ENCODE measurements around the gene FLVCR1. TPM values are rescaled to one million over a fixed set of nuclear protein-coding genes. Genes with fewer than 3 reads are reported as not detected.

Gene FLVCR1
- total RNA-seq, 1 experiment from 2014 or later: 32.8 TPM

DNA sequence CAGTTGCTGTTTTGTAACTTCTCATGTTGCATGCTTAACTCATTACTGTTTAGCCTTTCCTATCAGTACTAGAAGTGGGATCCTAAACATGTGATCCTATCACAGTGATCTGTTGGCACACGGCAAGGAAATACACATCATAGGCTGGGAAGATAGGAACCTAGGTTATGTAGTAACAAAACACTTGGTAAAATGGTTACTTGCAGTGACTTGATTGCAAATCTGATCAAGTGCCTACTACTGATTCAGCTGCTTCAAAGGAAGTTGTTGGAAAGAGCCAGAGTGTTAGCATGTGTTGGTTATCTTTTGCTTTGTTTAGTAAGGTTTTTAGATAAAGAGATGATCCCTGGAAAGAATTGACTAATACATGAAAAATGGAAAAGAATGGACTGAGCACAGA lies 83.4 kb downstream of the FLVCR1 start:
- H3K4me3 ChIP-seq (ENCODE audit: low read length): no peak overlapping the region
- no peaks in the 10 kb centered on the region for H4K20me1 ChIP-seq (ENCODE audit: insufficient read depth, low read depth, low read length)
- no peak for DNase-seq
- no peak overlapping the region for H2AFZ ChIP-seq (ENCODE audit: low read length)
- peaks cover 17% of the 10 kb centered on the region for H3K4me1 ChIP-seq (ENCODE audit: low read length)
- no peaks in the 10 kb centered on the region for H3K27me3 ChIP-seq (ENCODE audit: low read length)
- H3K9me3 ChIP-seq (ENCODE audit: low read length): no peaks in the 10 kb centered on the region
- no peaks in the 10 kb centered on the region for H3K36me3 ChIP-seq (ENCODE audit: insufficient read depth, low read length)
- no peaks in the 10 kb centered on the region for H3K79me2 ChIP-seq (ENCODE audit: low read length)
- no peak overlapping the region for H3K4me2 ChIP-seq (ENCODE audit: low read depth, low read length, poor library complexity, severe bottlenecking)
- H3K9me2 ChIP-seq (replicated peaks; ENCODE audit: insufficient read depth, low read length): no peaks in the 10 kb centered on the region
- no peak overlapping the region for H3K9ac ChIP-seq (ENCODE audit: low read length)
- H3K27ac ChIP-seq (ENCODE audit: low read length): no peak overlapping the region

DNA sequence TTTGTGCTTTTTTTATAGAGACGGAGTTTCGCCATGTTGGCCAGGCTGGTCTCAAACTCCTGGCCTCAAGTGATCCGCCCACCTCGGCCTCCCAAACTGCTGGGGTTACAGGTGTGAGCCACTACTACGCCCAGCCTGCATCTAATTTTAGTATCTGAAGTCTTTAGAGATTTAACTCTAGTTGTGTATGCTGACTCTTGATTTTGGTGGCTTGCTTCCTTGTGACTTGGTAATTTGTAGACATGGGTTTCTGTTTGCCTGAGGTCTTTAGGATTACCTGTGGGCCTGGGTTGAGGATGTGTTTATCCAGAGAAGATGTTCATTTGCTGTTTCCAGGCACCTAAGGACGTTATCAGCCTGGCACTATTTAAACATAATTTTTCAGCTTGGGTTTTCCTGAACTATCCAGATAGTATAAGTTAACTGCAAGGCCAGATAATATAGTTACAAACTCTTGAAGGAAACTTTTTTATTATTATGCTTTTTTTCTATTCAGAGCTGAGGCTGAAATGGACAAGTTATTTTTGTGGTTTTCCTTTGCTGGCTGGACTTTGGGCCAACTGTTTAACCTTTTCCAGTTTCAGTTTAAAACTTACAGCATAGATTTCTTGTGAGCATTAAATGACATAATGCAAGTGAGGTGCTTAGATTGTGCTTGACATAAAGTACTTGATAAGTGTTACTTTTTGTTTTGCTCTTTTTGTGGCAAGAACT lies 84.8 kb downstream of the FLVCR1 start:
- DNase-seq: no peak
- H4K20me1 ChIP-seq (ENCODE audit: insufficient read depth, low read depth, low read length): no peaks in the 10 kb centered on the region
- no peak overlapping the region for H3K9ac ChIP-seq (ENCODE audit: low read length)
- no peak overlapping the region for H3K4me3 ChIP-seq (ENCODE audit: low read length)
- no peaks in the 10 kb centered on the region for H3K9me2 ChIP-seq (replicated peaks; ENCODE audit: insufficient read depth, low read length)
- H2AFZ ChIP-seq (ENCODE audit: low read length): no peak overlapping the region
- no peak overlapping the region for H3K27ac ChIP-seq (ENCODE audit: low read length)
- no peaks in the 10 kb centered on the region for H3K79me2 ChIP-seq (ENCODE audit: low read length)
- H3K27me3 ChIP-seq (ENCODE audit: low read length): no peaks in the 10 kb centered on the region
- peaks cover 25% of the 10 kb centered on the region for H3K4me1 ChIP-seq (ENCODE audit: low read length)
- H3K4me2 ChIP-seq (ENCODE audit: low read depth, low read length, poor library complexity, severe bottlenecking): no peak overlapping the region
- no peaks in the 10 kb centered on the region for H3K9me3 ChIP-seq (ENCODE audit: low read length)
- H3K36me3 ChIP-seq (ENCODE audit: insufficient read depth, low read length): no peaks in the 10 kb centered on the region

DNA sequence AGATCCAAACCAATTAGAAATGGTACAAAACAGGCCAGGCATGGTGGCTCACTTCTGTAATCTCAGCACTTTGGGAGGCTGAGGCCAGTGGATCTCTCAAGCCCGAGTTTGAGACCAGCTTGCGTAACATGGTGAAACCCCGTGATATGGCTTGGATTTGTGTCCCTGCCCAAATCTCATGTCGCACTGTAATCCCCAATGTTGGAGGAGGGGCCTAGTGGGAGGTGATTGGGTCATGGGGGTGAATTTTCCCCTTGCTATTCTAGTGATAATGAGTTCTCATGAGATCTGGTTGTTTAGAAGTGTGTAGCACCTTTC lies 85.3 kb downstream of the FLVCR1 start:
- Histone ChIP-seq H3K9ac (ENCODE audit: low read length) (no peak overlapping the region), H3K27ac (ENCODE audit: low read length) (no peak overlapping the region), H3K4me3 (ENCODE audit: low read length) (no peak overlapping the region), H3K4me1 (ENCODE audit: low read length) (peaks cover 25% of the 10 kb centered on the region), H3K9me2 (replicated peaks; ENCODE audit: insufficient read depth, low read length) (no peaks in the 10 kb centered on the region), H3K27me3 (ENCODE audit: low read length) (no peaks in the 10 kb centered on the region), H4K20me1 (ENCODE audit: insufficient read depth, low read depth, low read length) (no peaks in the 10 kb centered on the region), H3K36me3 (ENCODE audit: insufficient read depth, low read length) (no peaks in the 10 kb centered on the region), H3K9me3 (ENCODE audit: low read length) (no peaks in the 10 kb centered on the region), H3K4me2 (ENCODE audit: low read depth, low read length, poor library complexity, severe bottlenecking) (no peak overlapping the region), H2AFZ (ENCODE audit: low read length) (no peak overlapping the region), H3K79me2 (ENCODE audit: low read length) (no peaks in the 10 kb centered on the region)
- DNase-seq: no peak

DNA sequence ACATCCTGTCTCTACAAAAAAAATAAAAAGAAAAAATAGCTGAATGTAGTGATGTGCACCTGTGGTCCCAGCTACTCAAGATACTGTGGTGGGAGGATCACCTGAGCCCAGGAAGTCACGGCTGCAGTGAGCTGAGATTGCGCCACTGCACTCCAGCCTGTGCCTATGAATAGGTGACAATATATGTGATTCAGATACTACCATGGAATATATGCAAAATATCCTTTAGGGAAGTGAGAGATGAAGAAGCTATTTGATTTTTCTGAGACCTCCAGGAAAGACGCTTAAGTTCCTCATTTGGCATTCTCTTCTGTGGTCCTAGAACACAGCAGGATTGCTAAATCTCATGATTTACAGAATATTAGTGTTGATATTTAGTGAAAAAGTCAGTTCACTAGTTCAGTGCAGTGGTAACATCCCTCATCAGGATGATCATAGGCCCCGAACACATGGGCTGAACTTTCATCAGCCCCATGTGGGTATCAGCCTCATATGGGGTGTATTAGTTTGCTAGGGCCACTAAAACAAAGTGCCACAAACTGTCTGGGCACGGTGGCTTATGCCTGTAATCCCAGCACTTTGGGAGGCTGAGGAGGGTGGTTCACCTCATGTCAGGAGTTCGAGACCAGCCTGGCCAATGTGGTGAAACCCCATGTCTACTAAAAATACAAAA lies 86.3 kb downstream of the FLVCR1 start:
- Histone ChIP-seq H3K9me2 (replicated peaks; ENCODE audit: insufficient read depth, low read length) (no peaks in the 10 kb centered on the region), H2AFZ (ENCODE audit: low read length) (no peak overlapping the region), H3K27ac (ENCODE audit: low read length) (no peak overlapping the region), H3K9me3 (ENCODE audit: low read length) (no peaks in the 10 kb centered on the region), H3K27me3 (ENCODE audit: low read length) (no peaks in the 10 kb centered on the region), H3K4me2 (ENCODE audit: low read depth, low read length, poor library complexity, severe bottlenecking) (peak overlapping the region; percentile 27), H4K20me1 (ENCODE audit: insufficient read depth, low read depth, low read length) (no peaks in the 10 kb centered on the region), H3K9ac (ENCODE audit: low read length) (no peak overlapping the region), H3K4me3 (ENCODE audit: low read length) (no peak overlapping the region), H3K36me3 (ENCODE audit: insufficient read depth, low read length) (no peaks in the 10 kb centered on the region), H3K4me1 (ENCODE audit: low read length) (peaks cover 25% of the 10 kb centered on the region), H3K79me2 (ENCODE audit: low read length) (no peaks in the 10 kb centered on the region)
- peak; percentile 58 for DNase-seq

DNA sequence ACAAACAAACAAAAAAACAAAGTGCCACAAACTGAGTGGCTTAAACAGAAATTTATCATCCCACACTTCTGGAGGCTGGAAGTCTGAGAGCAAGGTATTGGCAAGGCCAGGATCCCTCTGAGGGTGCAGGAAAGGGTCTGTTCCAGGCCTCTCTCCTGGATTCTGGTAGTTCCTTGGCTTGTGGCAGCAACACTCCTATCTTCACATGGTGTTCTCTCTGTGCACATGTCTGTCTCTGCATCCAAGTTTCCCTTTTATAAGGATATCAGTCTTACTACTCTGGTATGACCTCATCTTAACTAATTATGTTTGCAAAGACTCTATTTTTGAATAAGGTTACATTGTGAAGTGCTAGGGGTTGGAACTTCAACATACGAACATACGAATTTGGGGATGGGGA lies 87.0 kb downstream of the FLVCR1 start:
- H3K27ac ChIP-seq (ENCODE audit: low read length): no peak overlapping the region
- no peak for DNase-seq
- no peak overlapping the region for H2AFZ ChIP-seq (ENCODE audit: low read length)
- no peaks in the 10 kb centered on the region for H3K9me3 ChIP-seq (ENCODE audit: low read length)
- H4K20me1 ChIP-seq (ENCODE audit: insufficient read depth, low read depth, low read length): no peaks in the 10 kb centered on the region
- no peaks in the 10 kb centered on the region for H3K79me2 ChIP-seq (ENCODE audit: low read length)
- H3K9me2 ChIP-seq (replicated peaks; ENCODE audit: insufficient read depth, low read length): no peaks in the 10 kb centered on the region
- peaks cover 25% of the 10 kb centered on the region for H3K4me1 ChIP-seq (ENCODE audit: low read length)
- H3K36me3 ChIP-seq (ENCODE audit: insufficient read depth, low read length): no peaks in the 10 kb centered on the region
- no peaks in the 10 kb centered on the region for H3K27me3 ChIP-seq (ENCODE audit: low read length)
- H3K4me3 ChIP-seq (ENCODE audit: low read length): no peak overlapping the region
- H3K9ac ChIP-seq (ENCODE audit: low read length): no peak overlapping the region
- H3K4me2 ChIP-seq (ENCODE audit: low read depth, low read length, poor library complexity, severe bottlenecking): no peak overlapping the region

DNA sequence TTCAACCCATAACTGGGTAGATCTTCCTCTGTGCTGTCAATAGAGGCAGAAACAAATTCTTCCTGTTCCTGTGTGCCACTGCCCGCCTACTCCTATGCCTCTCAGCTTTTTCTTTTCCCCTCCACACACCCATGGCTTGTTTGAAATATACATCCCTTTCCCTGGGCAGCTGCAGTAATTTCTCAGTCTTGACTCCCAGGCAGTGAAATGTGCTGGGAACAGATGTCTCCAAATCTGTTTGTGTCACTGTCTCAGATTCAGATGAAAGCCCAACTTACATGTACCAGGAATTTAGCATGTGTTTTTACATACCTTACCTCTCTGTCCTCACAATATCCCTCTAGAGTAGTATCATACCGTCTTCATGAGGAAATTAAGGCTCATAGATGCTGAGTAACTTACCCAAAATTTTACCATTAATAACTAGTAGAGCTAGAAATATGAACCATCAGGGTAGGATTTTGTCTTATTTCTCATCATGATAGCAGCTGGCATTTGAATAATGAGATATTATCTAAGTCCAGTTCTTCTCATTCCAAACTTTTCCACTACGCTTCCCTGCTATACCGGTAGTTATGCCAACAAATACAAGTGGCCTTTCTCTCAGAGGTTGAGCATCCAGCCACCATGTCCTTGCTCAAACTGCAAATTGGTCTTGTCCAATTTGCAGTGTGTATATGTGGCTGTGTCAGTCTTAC lies 87.5 kb downstream of the FLVCR1 start:
- Histone ChIP-seq H3K4me1 (ENCODE audit: low read length) (peaks cover 25% of the 10 kb centered on the region), H4K20me1 (ENCODE audit: insufficient read depth, low read depth, low read length) (no peaks in the 10 kb centered on the region), H3K9ac (ENCODE audit: low read length) (no peak overlapping the region), H3K27ac (ENCODE audit: low read length) (no peak overlapping the region), H3K36me3 (ENCODE audit: insufficient read depth, low read length) (no peaks in the 10 kb centered on the region), H3K9me2 (replicated peaks; ENCODE audit: insufficient read depth, low read length) (no peaks in the 10 kb centered on the region), H3K4me2 (ENCODE audit: low read depth, low read length, poor library complexity, severe bottlenecking) (no peak overlapping the region), H3K4me3 (ENCODE audit: low read length) (no peak overlapping the region), H3K27me3 (ENCODE audit: low read length) (no peaks in the 10 kb centered on the region), H2AFZ (ENCODE audit: low read length) (no peak overlapping the region; the same call in 1 of the 2 replicates), H3K79me2 (ENCODE audit: low read length) (no peaks in the 10 kb centered on the region), H3K9me3 (ENCODE audit: low read length) (no peaks in the 10 kb centered on the region)
- DNase-seq: no peak

DNA sequence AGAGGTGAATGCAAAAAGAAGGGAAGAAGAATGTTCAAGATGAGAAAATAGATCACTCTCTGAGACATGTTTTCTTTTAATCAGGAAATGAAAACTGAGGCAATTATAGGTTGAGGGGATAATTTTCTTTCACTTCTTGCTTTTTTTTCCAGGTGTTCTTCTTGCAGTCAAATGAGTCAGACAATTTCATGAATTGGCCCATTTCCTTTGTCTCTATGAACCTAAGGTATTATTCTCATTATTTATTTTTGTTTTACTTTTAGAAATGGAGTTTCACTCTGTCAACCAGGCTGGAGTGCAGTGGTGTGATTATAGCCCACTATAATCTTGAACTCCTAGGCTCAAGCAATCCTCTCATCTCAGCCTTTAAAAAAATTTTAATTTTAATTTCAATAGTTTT lies 88.8 kb downstream of the FLVCR1 start:
- no peak overlapping the region for H3K4me3 ChIP-seq (ENCODE audit: low read length)
- no peaks in the 10 kb centered on the region for H3K79me2 ChIP-seq (ENCODE audit: low read length)
- H3K4me2 ChIP-seq (ENCODE audit: low read depth, low read length, poor library complexity, severe bottlenecking): peak overlapping the region; percentile 35
- H4K20me1 ChIP-seq (ENCODE audit: insufficient read depth, low read depth, low read length): no peaks in the 10 kb centered on the region
- no peaks in the 10 kb centered on the region for H3K9me2 ChIP-seq (replicated peaks; ENCODE audit: insufficient read depth, low read length)
- no peaks in the 10 kb centered on the region for H3K36me3 ChIP-seq (ENCODE audit: insufficient read depth, low read length)
- peaks cover 25% of the 10 kb centered on the region for H3K4me1 ChIP-seq (ENCODE audit: low read length)
- no peak for DNase-seq
- H3K27me3 ChIP-seq (ENCODE audit: low read length): no peaks in the 10 kb centered on the region
- no peak overlapping the region for H3K9ac ChIP-seq (ENCODE audit: low read length)
- no peak overlapping the region for H3K27ac ChIP-seq (ENCODE audit: low read length)
- no peaks in the 10 kb centered on the region for H3K9me3 ChIP-seq (ENCODE audit: low read length)
- H2AFZ ChIP-seq (ENCODE audit: low read length): no peak overlapping the region
